Astrocyte (in vitro differentiated cells and primary cell): ENCODE results near the gene NDUFAF5.

ENCODE experiments used
- CTCF ChIP-seq: IDR thresholded peaks from 2 replicates; pipeline ENCODE4 v1.5.1; 2011; ENCODE audit warnings: low read depth, mild to moderate bottlenecking, inconsistent platforms, low read length, moderate library complexity; ENCODE audit not compliant: insufficient read depth
- EZH2 ChIP-seq: IDR thresholded peaks from 2 replicates; pipeline ENCODE4 v1.6.1; 2012; ENCODE audit warnings: mild to moderate bottlenecking, low read length, inconsistent platforms; ENCODE audit not compliant: insufficient read depth

DNA sequence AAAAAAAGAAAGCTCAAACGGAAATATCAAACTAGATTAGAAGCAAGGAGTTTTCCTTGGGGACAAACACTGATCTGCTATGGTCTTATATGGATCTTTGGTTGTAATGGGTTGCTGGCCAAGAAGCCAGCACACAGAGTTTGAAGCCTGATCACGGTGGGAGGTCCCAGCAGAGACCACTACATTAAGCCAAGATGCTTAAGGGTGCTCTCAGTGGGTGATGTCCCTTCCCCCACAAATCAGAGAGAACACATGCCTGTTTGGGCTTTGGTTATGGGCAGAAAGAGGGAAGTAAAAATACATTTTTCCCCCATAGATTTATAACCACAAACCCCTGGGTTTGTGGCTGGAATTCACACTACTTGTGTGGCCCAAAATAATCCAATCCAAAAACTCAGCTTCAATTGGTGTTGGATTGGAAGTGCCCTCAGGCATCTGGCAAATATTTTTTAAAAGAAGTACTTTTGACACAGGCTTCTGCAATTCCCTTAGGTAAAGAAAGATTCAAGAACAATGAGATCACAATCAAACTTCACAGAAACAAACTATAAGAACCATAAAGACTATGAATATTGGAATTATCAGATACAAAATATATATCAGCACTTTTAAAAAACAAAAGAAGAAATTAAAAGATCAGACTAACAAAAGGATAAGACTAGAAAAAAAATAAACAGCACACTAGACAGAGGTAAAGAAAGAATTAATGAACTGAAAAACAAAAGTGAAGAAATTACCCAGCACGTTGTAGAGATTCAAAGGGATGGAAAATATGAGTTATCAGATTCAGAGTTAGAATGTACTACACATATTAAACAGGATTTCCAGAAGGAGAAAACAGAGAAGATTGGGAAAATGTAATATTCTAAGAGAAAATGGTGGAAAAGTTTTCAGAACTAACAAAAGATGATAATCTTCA is 44.8 kb upstream of the NDUFAF5 start:
- TF ChIP-seq CTCF (no peak), EZH2 (no peak)
